Subcutaneous adipose tissue (tissue), 4 donors: ENCODE measurements around the gene HOXD8. TPM values are rescaled to one million over a fixed set of nuclear protein-coding genes. Genes with fewer than 3 reads are reported as not detected.

Experiments used
- total RNA-seq, 4 donors: library from RNA; depleted of rRNA; stranded (reverse); fragments of >200 nt; gene quantifications; one replicate each; pipeline ENCODE4 v1.1.0, GENCODE V29; 2016
- TF ChIP-seq, protein P1 (sequence below): fragments of 450-650 bp; IDR thresholded peaks from one replicate; pipeline ENCODE4 v1.5.1; 2016; ENCODE audit warnings: low read depth, mild to moderate bottlenecking, control low read depth, antibody characterized with exemption, moderate library complexity

Gene HOXD8
- total RNA-seq, 4 donors from 2014 or later: 8.0 to 24.5 (median 14.4) TPM

- TF ChIP-seq, protein P1, sequence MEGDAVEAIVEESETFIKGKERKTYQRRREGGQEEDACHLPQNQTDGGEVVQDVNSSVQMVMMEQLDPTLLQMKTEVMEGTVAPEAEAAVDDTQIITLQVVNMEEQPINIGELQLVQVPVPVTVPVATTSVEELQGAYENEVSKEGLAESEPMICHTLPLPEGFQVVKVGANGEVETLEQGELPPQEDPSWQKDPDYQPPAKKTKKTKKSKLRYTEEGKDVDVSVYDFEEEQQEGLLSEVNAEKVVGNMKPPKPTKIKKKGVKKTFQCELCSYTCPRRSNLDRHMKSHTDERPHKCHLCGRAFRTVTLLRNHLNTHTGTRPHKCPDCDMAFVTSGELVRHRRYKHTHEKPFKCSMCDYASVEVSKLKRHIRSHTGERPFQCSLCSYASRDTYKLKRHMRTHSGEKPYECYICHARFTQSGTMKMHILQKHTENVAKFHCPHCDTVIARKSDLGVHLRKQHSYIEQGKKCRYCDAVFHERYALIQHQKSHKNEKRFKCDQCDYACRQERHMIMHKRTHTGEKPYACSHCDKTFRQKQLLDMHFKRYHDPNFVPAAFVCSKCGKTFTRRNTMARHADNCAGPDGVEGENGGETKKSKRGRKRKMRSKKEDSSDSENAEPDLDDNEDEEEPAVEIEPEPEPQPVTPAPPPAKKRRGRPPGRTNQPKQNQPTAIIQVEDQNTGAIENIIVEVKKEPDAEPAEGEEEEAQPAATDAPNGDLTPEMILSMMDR: no peak
Measured at GRCh38 chr2:176111309-176111663, 18.2 kb upstream of the HOXD8 start.

DNA sequence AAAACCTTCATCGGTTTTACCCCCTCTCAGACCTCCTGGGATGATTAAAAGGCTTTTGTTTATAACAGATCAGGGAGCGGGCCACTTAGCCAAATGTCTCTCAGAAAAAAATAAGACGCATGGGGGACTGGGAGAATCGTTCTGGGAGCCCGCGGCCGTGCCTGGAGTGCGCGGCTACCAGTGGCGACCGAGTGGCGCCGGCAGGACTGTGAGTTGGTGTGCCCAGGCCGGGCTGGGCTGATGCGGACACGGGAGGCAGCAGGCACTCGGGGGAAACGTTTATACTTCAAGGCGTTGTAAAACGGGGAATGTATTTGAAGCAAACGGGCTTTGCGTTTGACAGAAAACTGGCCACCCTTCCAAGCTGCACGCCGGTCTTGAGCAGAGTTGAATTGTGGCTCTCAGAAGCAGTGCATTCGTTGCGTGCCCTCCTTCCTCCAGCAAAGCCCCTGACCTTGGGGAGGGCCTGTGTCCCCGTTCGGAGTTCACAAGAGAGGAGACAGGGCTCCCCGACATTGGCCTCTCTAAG is 17.6 kb upstream of the HOXD8 start:
- TF ChIP-seq, protein P1: no peak

DNA sequence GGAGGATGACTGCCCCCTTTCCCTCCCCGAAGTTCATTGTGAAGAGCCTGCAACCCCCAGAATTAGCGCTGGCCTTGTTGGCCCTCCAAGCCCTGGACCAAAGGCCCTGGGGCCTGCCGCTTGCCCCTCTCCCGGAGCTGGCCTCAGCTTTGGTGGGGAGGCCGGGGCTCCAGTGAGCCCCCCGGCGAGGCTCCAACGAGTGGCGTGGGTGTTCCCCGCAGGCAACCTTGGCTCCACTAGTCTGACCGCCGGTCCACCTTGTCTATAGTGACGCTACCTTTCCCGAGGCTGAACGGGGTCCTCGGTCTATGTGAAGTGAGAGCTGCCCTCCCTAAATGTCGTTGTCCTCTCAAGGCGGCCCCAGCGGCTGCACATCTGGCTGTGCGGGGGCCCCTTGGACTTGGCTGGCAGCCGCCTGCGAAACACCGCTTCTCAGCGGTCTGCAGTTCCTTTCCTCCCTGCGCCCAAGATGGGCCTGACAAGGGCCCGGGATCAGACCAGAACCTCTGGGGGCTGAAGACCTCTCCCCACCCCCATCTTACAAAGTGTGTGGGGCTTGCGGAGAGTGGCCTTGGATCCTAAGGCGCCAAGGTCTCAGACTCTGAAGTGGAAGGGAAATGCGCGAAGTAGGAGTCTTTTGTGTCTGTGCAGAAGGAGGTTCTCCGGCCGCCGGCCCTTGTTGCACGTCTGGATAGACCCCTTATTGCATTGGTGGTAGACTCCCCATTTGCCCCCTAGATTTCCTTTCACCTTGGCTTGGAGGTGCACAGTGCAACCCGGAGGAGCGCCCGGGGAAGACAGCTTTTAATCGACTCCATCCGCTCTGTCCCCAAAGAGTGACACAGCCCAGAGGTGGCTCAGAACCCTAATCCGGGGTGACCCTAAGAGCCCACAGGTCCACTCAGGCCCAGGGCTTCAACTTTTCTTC is 16.9 kb upstream of the HOXD8 start:
- TF ChIP-seq, protein P1: no peak

DNA sequence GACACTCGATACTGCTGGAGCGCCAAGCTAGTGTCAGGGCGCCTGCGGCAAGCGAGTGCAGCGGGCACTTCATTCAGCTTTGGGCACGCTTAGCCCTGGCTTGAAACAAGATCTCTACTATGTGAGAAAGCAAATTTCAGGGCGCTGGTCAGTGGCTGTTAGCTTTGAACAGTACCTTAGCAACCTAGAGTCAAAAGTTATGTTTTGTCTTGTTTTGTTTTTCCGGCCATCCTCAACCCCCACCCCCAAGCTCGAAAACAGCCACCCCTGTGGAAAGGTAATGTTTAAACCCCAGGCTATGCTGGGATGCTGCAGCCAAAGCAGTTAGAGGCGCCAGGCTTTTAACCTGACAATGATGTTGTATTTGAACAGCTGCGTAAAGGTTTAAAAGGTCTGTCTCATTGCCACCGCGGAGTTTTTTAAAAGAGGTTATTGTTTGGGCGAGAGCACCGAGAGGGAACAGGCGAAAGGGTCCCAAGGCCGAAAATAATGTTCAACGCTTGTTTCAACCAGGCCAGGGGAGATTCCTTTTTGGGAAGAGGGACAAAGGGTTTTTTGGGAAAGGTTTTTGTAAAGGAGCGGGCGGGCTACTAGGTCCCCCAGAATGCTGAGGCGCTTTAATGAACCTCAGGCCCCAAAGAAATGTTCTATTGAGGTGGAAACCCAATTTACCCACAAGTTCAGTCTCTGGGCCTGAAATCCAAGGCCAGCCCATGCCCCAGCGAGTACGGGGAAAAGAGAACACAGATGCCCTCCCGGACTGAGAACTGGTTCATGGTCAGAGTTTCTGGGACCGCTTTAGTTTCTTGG is 15.2 kb upstream of the HOXD8 start:
- TF ChIP-seq, protein P1: no peak

- TF ChIP-seq, protein P1: no peak
Measured at GRCh38 chr2:176114930-176115625, 14.4 kb upstream of the HOXD8 start.

DNA sequence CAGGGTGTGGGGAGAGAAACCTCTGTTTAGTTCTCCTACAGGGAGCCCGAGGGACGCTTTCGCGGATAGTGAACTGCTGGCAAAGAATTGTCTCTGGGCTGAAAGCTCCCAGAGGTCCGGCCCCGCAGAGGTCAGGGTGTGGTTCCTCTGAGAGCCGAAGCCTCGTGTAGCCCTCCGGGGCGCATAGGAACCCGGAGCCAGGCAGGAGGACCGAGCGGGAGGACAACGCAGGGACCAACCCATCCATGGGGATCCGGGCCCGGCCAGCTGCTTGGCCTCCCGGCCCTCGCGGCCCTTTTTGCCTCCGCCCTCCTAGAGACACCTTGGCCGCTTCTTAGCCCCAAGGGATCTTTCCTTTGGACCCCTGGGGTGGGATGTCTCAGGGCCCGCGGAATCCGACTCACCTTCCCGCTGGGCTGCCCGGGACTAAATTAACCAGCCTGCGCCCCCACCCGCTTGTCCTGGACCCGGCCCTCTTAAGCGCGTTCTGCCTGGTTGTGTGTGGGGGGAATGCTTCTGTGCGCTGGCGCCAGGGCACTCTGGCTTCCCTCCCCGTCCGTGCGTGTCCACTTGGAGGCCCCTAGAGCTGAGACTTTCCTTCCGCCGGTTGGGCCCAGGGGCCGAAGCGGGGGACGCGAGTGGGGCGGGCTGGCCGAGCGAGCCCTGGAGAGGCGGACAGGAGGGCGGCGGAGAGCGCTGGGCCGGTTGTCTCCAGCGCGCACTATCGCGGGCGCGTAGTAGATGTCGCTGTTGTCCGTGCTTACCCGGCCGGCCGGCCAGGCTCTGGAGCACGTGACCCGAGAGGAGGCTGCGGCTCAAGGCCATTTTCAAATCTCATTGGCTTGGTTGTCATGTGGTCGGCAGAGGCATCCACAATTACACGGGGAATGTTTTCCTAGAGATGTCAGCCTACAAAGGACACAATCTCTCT is 13.4 kb upstream of the HOXD8 start, which contains the start of gene HOXD10:
HOXD10 (plus strand) TSS at position 896 of the 931 bp plus-strand sequence. CDS start 56 bp downstream, outside the sequence.
- TF ChIP-seq, protein P1: no peak
